Transverse colon (tissue), 3 donors: Measurements from ENCODE around the gene TGM6.

ENCODE experiments used
- POLR2A ChIP-seq: fragments of 450-650 bp; IDR thresholded peaks from one replicate; pipeline ENCODE4 v1.6.1; 2016; ENCODE audit warnings: antibody characterized with exemption, mild to moderate bottlenecking, moderate library complexity
- TF ChIP-seq, protein P1 (sequence below), 5 experiments: fragments of 200-600 bp in 3 of 5; fragments of 450-650 bp in 2 of 5; sonication (generic) in 3 of 5; IDR thresholded peaks; 1 replicate in 2 of 5; 2 replicates in 3 of 5; pipeline ENCODE4 v1.5.1; 2016 to 2017; ENCODE audit warnings: antibody characterized with exemption in 5 of 5, inconsistent platforms in 3 of 5, mild to moderate bottlenecking in 2 of 5, moderate library complexity in 1 of 5

DNA sequence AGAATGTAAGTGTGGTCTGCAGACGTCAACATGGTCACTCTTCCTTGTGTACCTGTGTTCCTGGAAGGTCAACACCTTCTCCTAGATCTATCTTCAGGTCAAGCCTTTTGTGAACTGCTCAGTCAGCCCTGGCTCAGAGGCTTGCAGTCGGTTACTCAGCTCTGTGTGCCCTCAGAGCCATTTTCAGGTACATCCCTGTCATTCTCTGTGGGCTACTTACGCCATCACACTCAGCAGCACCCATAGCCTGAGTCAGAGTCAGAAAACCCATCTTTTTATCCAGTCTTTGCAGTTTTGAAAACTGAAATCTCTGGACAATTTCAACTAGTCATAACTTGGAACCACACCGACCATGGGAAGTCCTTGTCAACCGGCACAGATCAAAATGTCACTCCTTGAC, 49.6 kb upstream of the TGM6 start:
- TF ChIP-seq, protein P1, sequence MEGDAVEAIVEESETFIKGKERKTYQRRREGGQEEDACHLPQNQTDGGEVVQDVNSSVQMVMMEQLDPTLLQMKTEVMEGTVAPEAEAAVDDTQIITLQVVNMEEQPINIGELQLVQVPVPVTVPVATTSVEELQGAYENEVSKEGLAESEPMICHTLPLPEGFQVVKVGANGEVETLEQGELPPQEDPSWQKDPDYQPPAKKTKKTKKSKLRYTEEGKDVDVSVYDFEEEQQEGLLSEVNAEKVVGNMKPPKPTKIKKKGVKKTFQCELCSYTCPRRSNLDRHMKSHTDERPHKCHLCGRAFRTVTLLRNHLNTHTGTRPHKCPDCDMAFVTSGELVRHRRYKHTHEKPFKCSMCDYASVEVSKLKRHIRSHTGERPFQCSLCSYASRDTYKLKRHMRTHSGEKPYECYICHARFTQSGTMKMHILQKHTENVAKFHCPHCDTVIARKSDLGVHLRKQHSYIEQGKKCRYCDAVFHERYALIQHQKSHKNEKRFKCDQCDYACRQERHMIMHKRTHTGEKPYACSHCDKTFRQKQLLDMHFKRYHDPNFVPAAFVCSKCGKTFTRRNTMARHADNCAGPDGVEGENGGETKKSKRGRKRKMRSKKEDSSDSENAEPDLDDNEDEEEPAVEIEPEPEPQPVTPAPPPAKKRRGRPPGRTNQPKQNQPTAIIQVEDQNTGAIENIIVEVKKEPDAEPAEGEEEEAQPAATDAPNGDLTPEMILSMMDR (IDR thresholded peaks at IDR 0.05), result no peak
- TF ChIP-seq POLR2A, result no peak
